ENCODE measurements around the gene GLCE.

GRCh38 chr15:69159805-69160140 lies 662 bp upstream of the GLCE start:
- TF ChIP-seq CTCF (IDR thresholded peaks at IDR 0.05; ENCODE audit: insufficient read depth, low read length, poor library complexity, severe bottlenecking) (no peak), EZH2phosphoT487 (conservative IDR thresholded peaks at IDR 0.05; ENCODE audit: low read length) (no peak)

Measured in SU-DHL-6 (cell line).